ENCODE measurements around the gene FSTL4.

DNA sequence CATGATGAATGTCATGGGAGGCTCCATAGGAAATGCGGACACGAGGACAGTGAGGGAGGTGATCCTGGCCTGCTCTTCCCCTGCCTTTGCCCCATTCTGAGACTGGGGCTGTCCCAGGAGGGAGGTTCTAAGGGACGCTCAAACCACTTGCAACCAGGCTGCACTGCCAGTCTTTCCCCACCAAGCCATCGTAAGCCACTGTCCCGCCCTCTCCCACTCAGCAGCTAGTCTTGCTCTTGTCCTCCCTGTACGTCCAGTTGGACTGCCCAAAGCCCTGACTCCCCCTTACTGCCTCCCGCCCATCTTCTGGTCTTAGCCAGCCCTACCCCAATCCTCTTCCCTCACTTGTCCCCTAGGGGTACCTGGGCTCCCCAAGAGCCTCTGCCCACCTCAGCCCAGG is 115.7 kb downstream of the FSTL4 start:
- TF ChIP-seq, protein P1, sequence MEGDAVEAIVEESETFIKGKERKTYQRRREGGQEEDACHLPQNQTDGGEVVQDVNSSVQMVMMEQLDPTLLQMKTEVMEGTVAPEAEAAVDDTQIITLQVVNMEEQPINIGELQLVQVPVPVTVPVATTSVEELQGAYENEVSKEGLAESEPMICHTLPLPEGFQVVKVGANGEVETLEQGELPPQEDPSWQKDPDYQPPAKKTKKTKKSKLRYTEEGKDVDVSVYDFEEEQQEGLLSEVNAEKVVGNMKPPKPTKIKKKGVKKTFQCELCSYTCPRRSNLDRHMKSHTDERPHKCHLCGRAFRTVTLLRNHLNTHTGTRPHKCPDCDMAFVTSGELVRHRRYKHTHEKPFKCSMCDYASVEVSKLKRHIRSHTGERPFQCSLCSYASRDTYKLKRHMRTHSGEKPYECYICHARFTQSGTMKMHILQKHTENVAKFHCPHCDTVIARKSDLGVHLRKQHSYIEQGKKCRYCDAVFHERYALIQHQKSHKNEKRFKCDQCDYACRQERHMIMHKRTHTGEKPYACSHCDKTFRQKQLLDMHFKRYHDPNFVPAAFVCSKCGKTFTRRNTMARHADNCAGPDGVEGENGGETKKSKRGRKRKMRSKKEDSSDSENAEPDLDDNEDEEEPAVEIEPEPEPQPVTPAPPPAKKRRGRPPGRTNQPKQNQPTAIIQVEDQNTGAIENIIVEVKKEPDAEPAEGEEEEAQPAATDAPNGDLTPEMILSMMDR (IDR thresholded peaks at IDR 0.05), result no peak
- TF ChIP-seq RCOR1 (IDR thresholded peaks at IDR 0.05; ENCODE audit: low read length), result no peak
- TF ChIP-seq TAF1 (IDR thresholded peaks at IDR 0.05; ENCODE audit: borderline replicate concordance, low read depth, low read length), result no peak
- no peak for TF ChIP-seq GABPA (IDR thresholded peaks at IDR 0.05; ENCODE audit: low read depth)
- no peak for TF ChIP-seq PBX3 (IDR thresholded peaks at IDR 0.05)
- no peak for TF ChIP-seq CHD2 (IDR thresholded peaks at IDR 0.05; ENCODE audit: low read length, partially characterized antibody)
- TF ChIP-seq, protein P2, sequence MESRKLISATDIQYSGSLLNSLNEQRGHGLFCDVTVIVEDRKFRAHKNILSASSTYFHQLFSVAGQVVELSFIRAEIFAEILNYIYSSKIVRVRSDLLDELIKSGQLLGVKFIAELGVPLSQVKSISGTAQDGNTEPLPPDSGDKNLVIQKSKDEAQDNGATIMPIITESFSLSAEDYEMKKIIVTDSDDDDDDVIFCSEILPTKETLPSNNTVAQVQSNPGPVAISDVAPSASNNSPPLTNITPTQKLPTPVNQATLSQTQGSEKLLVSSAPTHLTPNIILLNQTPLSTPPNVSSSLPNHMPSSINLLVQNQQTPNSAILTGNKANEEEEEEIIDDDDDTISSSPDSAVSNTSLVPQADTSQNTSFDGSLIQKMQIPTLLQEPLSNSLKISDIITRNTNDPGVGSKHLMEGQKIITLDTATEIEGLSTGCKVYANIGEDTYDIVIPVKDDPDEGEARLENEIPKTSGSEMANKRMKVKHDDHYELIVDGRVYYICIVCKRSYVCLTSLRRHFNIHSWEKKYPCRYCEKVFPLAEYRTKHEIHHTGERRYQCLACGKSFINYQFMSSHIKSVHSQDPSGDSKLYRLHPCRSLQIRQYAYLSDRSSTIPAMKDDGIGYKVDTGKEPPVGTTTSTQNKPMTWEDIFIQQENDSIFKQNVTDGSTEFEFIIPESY (IDR thresholded peaks at IDR 0.05; ENCODE audit: borderline replicate concordance, low read depth), result no peak
- no peak for TF ChIP-seq TEAD4 (IDR thresholded peaks at IDR 0.05; ENCODE audit: borderline replicate concordance, insufficient read depth)
- no peak for TF ChIP-seq FOXM1 (IDR thresholded peaks at IDR 0.05; ENCODE audit: low read depth)
- no peak for TF ChIP-seq TCF12 (IDR thresholded peaks at IDR 0.05)
- TF ChIP-seq EP300 (IDR thresholded peaks at IDR 0.05; ENCODE audit: borderline replicate concordance in 1 of 2, low read depth in 1 of 2, low read length in 1 of 2), result no peak
- no peak for TF ChIP-seq POLR2AphosphoS5 (IDR thresholded peaks at IDR 0.05; ENCODE audit: low read depth, low read length)

All from SK-N-SH (cell line).